CD4-positive, alpha-beta T cell (primary cell): ENCODE data around the gene ASS1. TPM values are rescaled to one million over a fixed set of nuclear protein-coding genes. Genes with fewer than 3 reads are reported as not detected.

Experiments
- ATAC-seq: fragments of 200-7000 bp; cut with Tn5 transposase; one replicate; pipeline ENCODE4 v1.10.0; 2022; ENCODE audit warnings: mild to moderate bottlenecking; ENCODE audit not compliant: poor library complexity
- CTCF ChIA-PET: fragments of 350-600 bp; sonication (Branson Sonifier 250); formaldehyde crosslinking; loops from one replicate; lab custom pipeline; 2021; ENCODE audit warnings: antibody characterized with exemption, inconsistent platforms; lab: Charles Lee
- POLR2A ChIA-PET: fragments of 350-600 bp; sonication (Branson Sonifier 250); formaldehyde crosslinking; loops from one replicate; lab custom pipeline; 2021; ENCODE audit warnings: antibody characterized with exemption, inconsistent platforms; lab: Charles Lee
- DNase-seq, 14 experiments: peaks; one replicate each; pipeline ENCODE4 v3.0.0-alpha.2; 2013 to 2020; ENCODE audit warnings: mixed read lengths in 2 of 14
- H3K27ac ChIP-seq, 2 donors: one replicate each; pipeline versions ENCODE4 v1.5.1 to v1.7.0; 2013; ENCODE audit warnings: low read length in 2 of 2, low read depth in 1 of 2, mild to moderate bottlenecking in 1 of 2
- H3K27me3 ChIP-seq, 2 experiments: 1 replicate in 1 of 2; 2 replicates in 1 of 2; pipeline versions ENCODE4 v1.6.1 to v1.7.0; 2013; ENCODE audit warnings: low read length in 2 of 2, control low read depth in 1 of 2, mild to moderate bottlenecking in 1 of 2, moderate library complexity in 1 of 2; ENCODE audit not compliant: insufficient read depth in 2 of 2, control insufficient read depth in 1 of 2
- H3K36me3 ChIP-seq: one replicate; pipeline ENCODE4 v1.6.1; 2013; ENCODE audit warnings: low read length, control low read depth; ENCODE audit not compliant: insufficient read depth
- H3K4me1 ChIP-seq: one replicate; pipeline ENCODE4 v1.6.1; 2013; ENCODE audit warnings: low read length, control low read depth; ENCODE audit not compliant: insufficient read depth
- H3K4me3 ChIP-seq: one replicate; pipeline ENCODE4 v1.5.1; 2013; ENCODE audit warnings: mild to moderate bottlenecking, low read length, moderate library complexity
- H3K9me3 ChIP-seq, 2 experiments: 1 replicate in 1 of 2; 2 replicates in 1 of 2; pipeline versions ENCODE4 v1.6.1 to v1.7.0; 2013; ENCODE audit warnings: low read length in 2 of 2, mild to moderate bottlenecking in 2 of 2, control low read depth in 1 of 2, moderate library complexity in 1 of 2; ENCODE audit not compliant: control insufficient read depth in 1 of 2, insufficient read depth in 1 of 2
- H3K27ac Mint-ChIP-seq: one replicate; pipeline ENCODE4 v1.8.0; 2020; ENCODE audit warnings: mixed read lengths
- H3K27me3 Mint-ChIP-seq: one replicate; pipeline ENCODE4 v1.8.0; 2021; ENCODE audit warnings: mixed read lengths
- H3K36me3 Mint-ChIP-seq: one replicate; pipeline ENCODE4 v1.8.0; 2021; ENCODE audit warnings: low read depth, mixed read lengths
- H3K4me1 Mint-ChIP-seq: one replicate; pipeline ENCODE4 v1.8.0; 2021; ENCODE audit warnings: low read depth, mixed read lengths
- H3K4me3 Mint-ChIP-seq: one replicate; pipeline ENCODE4 v1.8.0; 2020; ENCODE audit warnings: mild to moderate bottlenecking, mixed read lengths
- H3K9me3 Mint-ChIP-seq: one replicate; pipeline ENCODE4 v1.8.0; 2020; ENCODE audit warnings: mixed read lengths
- intact Hi-C, 2 experiments: fragments of 100-400 bp; cut with DNase I in 1 of 2; cut with micrococcal nuclease in 1 of 2; formaldehyde crosslinking; loops; one replicate each; pipeline versions ENCODE4 v1.15.1 to v1.9.0; 2023 to 2025; cut with DNase I, micrococcal nuclease
- polyA plus RNA-seq, 2 donors: library from polyadenylated mRNA; unstranded; fragments of 120-200 nt; gene quantifications; one replicate each; pipeline ENCODE4 v1.2.1, GENCODE V29; 2013
- total RNA-seq, 174 experiments: library from RNA in 2 of 174; stranded (reverse) in 2 of 174; gene quantifications; one replicate each; pipeline ENCODE4 v1.2.3 and lab custom pipeline; 2021 to 2026
- TF ChIP-seq, protein P1 (sequence below): fragments of 200-600 bp; IDR thresholded peaks from one replicate; pipeline ENCODE4 v1.8.0; 2022; ENCODE audit warnings: antibody characterized with exemption, mild to moderate bottlenecking

Gene ASS1
- total RNA-seq (not detected), total RNA-seq (lab: John Stamatoyannopoulos, UW) (0 to 5.3 (median 0.05) reads per million in 172 experiments)
- polyA plus RNA-seq (2013, experiment 1 of 2): not detected
- polyA plus RNA-seq (2013, experiment 2 of 2): 1.6 TPM

DNA sequence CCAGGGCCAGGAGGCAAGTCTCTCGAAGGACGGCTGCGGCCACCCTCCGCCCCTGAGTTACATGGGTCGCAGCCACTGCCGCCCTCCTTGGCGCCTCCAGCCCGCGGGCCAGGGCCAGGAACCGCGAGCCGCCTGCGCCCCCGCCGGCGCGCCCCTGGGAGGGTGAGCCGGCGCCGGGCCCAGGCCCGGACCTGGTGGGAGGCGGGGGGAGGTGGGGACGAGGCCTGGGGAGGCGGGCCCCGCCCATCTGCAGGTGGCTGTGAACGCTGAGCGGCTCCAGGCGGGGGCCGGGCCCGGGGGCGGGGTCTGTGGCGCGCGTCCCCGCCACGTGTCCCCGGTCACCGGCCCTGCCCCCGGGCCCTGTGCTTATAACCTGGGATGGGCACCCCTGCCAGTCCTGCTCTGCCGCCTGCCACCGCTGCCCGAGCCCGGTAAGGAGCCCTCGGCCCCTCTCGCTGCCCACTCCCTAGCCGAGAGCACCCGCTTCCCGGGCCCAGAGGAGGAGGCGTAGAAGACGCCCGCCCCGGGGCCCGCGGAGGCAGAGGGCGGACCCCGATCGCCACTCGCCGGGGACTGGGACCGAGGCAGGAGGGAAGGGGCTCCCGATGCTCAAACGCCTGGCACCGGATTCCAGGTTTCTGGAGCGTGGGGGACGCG lies at the start of gene ASS1:
Gene ASS1 (plus strand): TSS at position 397 of the 657 bp plus-strand sequence. CDS start 7,268 bp downstream, outside the sequence.
- no peaks in the 10 kb centered on the region for H3K36me3 ChIP-seq
- Mint-ChIP-seq H3K36me3 (no peaks in the 10 kb centered on the region), H3K4me3 (peak within 1 kb of the TSS; percentile 49), H3K27ac (no peak within 1 kb of the TSS), H3K9me3 (peaks cover 3% of the 10 kb centered on the region), H3K4me1 (no peaks in the 10 kb centered on the region), H3K27me3 (peaks cover 53% of the 10 kb centered on the region)
- peaks cover 30% of the 10 kb centered on the region in 2 experiments for H3K27me3 ChIP-seq
- no peak within 1 kb of the TSS for H3K27ac ChIP-seq
- CTCF ChIA-PET: no interaction called here
- H3K4me3 ChIP-seq: peak within 1 kb of the TSS; percentile 34
- ATAC-seq (peak; percentile 72), DNase-seq (peak in 13 of 14 experiments; percentile 11 to 57 (median 37))
- peaks cover 9 to 33% of the 10 kb centered on the region in 2 experiments for H3K9me3 ChIP-seq
- intact Hi-C loops: no loop called here
- peaks cover 7% of the 10 kb centered on the region for H3K4me1 ChIP-seq
- TF ChIP-seq, protein P1, sequence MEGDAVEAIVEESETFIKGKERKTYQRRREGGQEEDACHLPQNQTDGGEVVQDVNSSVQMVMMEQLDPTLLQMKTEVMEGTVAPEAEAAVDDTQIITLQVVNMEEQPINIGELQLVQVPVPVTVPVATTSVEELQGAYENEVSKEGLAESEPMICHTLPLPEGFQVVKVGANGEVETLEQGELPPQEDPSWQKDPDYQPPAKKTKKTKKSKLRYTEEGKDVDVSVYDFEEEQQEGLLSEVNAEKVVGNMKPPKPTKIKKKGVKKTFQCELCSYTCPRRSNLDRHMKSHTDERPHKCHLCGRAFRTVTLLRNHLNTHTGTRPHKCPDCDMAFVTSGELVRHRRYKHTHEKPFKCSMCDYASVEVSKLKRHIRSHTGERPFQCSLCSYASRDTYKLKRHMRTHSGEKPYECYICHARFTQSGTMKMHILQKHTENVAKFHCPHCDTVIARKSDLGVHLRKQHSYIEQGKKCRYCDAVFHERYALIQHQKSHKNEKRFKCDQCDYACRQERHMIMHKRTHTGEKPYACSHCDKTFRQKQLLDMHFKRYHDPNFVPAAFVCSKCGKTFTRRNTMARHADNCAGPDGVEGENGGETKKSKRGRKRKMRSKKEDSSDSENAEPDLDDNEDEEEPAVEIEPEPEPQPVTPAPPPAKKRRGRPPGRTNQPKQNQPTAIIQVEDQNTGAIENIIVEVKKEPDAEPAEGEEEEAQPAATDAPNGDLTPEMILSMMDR: no peak
- POLR2A ChIA-PET: no interaction called here

GRCh38 chr9:130395810-130396435 lies 48.8 kb upstream of the ASS1 start:
- Mint-ChIP-seq H3K27me3 (peaks cover 5% of the 10 kb centered on the region), H3K9me3 (no peaks in the 10 kb centered on the region), H3K36me3 (no peaks in the 10 kb centered on the region), H3K4me1 (no peaks in the 10 kb centered on the region), H3K4me3 (no peak overlapping the region), H3K27ac (no peak overlapping the region)
- no peak for DNase-seq
- ChIA-PET CTCF (no interaction called here), POLR2A (no interaction called here)
- intact Hi-C loops: no loop called here
- no peak for ATAC-seq
- no peak overlapping the region for H3K27ac ChIP-seq
- no peak overlapping the region for H3K4me3 ChIP-seq
- H3K4me1 ChIP-seq: no peaks in the 10 kb centered on the region
- no peaks in the 10 kb centered on the region for H3K27me3 ChIP-seq
- H3K9me3 ChIP-seq: no peaks in the 10 kb centered on the region
- TF ChIP-seq, protein P1: no peak
- no peaks in the 10 kb centered on the region for H3K36me3 ChIP-seq

GRCh38 chr9:130396581-130396980 lies 48.2 kb upstream of the ASS1 start:
- ATAC-seq (no peak), DNase-seq (no peak)
- ChIA-PET POLR2A (no interaction called here), CTCF (no interaction called here)
- H3K9me3 ChIP-seq: no peaks in the 10 kb centered on the region
- no peak overlapping the region for H3K4me3 Mint-ChIP-seq
- H3K27me3 Mint-ChIP-seq: peaks cover 5% of the 10 kb centered on the region
- H3K27ac ChIP-seq: no peak overlapping the region
- TF ChIP-seq, protein P1: no peak
- no peaks in the 10 kb centered on the region for H3K27me3 ChIP-seq
- no peak overlapping the region for H3K27ac Mint-ChIP-seq
- H3K9me3 Mint-ChIP-seq: no peaks in the 10 kb centered on the region
- H3K36me3 Mint-ChIP-seq: no peaks in the 10 kb centered on the region
- H3K4me1 ChIP-seq: no peaks in the 10 kb centered on the region
- intact Hi-C loops: no loop called here
- H3K36me3 ChIP-seq: no peaks in the 10 kb centered on the region
- no peaks in the 10 kb centered on the region for H3K4me1 Mint-ChIP-seq
- H3K4me3 ChIP-seq: no peak overlapping the region
